T-helper 2 cell treated with Interferon-gamma antibody and Interleukin-4, amounts not matched to agents 100 ng/mL and 5 ng/mL, for 36 hours (primary cell): Measurements from ENCODE around the gene CLUH. TPM values are rescaled to one million over a fixed set of nuclear protein-coding genes. Genes with fewer than 3 reads are reported as not detected.

Source experiments
- total RNA-seq: library from RNA; stranded (reverse); gene quantifications from 2 replicates; pipeline ENCODE4 v1.2.3, GENCODE V29; 2022

Gene CLUH
- total RNA-seq, 1 donor from 2014 or later, result 79.3 TPM

Other genes with a start within 250 kb of the CLUH start
- gene METTL16, start 199.9 kb downstream of the CLUH start, total RNA-seq, result 31.2 and 32.5 TPM in 2 replicates
- gene PAFAH1B1, start 118.1 kb downstream of the CLUH start, total RNA-seq, result 142 and 155 TPM in 2 replicates
- 0.11 and 0.18 TPM in 2 replicates for gene CCDC92B, start 37.9 kb upstream of the CLUH start, total RNA-seq
- 48.5 and 50.4 TPM in 2 replicates for gene RAP1GAP2, start 84.7 kb upstream of the CLUH start, total RNA-seq